Measurements from ENCODE around the gene TMEM219. TPM values are rescaled to one million over a fixed set of nuclear protein-coding genes. Genes with fewer than 3 reads are reported as not detected.

TMEM219 gene
- total and polyA plus RNA-seq, 9 of the 15 experiments (the other 6 are each of a cell fraction or from before 2014, with no cell fraction given) = 35.3 to 62.8 (median 55.5) TPM

DNA sequence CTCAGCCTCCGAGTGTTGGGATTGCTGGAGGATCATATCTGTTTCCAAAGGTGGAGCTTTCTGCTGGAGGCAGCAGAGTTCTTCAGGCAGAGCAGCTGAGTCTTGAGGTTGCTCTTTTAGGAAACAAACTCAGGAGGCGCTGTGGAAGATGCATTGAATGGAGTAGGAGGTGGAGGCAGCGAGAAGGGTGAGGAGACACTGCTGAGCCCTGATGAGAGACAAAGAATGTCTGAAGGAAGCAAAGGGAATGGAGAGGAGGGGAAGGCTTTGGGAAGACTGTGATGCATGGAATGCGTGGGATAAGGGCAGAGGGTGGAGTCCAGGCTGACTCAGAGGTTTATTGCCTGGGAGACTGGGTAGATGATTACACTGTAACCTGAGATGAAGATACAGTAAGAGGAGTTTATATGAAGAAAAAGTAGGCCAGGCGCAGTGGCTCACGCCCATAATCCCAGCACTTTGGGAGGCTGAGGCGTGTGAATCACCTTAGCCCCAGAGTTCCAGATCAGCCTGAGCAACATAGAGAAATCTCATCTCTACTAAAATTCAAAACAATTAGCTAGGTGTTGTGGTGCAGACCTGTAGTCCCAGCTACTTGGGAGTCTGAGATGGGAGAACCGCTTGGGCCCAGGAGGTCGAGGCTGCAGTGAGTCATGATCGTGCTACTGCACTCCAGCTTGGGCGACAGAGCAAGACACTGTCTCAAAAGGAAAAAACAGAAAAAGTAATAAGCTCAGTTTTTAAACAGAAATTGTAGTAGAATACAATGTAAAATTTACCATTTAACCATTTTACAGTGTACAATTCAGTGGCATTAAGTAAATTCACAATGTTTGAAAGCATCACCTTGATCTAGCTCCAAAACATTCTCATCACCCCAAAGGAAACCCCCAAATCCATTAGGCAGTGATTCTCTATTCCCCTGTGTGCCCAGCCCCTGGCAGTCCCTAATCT lies 17.8 kb upstream of the TMEM219 start (continued):
- TF ChIP-seq, protein P1, sequence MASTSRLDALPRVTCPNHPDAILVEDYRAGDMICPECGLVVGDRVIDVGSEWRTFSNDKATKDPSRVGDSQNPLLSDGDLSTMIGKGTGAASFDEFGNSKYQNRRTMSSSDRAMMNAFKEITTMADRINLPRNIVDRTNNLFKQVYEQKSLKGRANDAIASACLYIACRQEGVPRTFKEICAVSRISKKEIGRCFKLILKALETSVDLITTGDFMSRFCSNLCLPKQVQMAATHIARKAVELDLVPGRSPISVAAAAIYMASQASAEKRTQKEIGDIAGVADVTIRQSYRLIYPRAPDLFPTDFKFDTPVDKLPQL (IDR thresholded peaks at IDR 0.05; ENCODE audit: extremely low read depth, insufficient read length) = no peak
- TF ChIP-seq SNIP1 (IDR thresholded peaks at IDR 0.05; ENCODE audit: low read depth) (no peak), HIVEP1 (CRISPR knock-in tag; IDR thresholded peaks at IDR 0.05) (no peak), NCOA1 (IDR thresholded peaks at IDR 0.05; ENCODE audit: low read depth) (0 out of 2 replicates have a peak, but pooled peaks have one; percentile 15), RNF2 (IDR thresholded peaks at IDR 0.05) (0 out of 2 replicates have a peak, but pooled peaks have one; percentile 12), ZNF696 (CRISPR knock-in tag; conservative IDR thresholded peaks at IDR 0.05) (no peak), EWSR1 (IDR thresholded peaks at IDR 0.05; ENCODE audit: borderline replicate concordance, low read depth, partially characterized antibody) (no peak), POLR2H (tag; IDR thresholded peaks at IDR 0.05; ENCODE audit: low read depth) (no peak)
- TF ChIP-seq, protein P2, sequence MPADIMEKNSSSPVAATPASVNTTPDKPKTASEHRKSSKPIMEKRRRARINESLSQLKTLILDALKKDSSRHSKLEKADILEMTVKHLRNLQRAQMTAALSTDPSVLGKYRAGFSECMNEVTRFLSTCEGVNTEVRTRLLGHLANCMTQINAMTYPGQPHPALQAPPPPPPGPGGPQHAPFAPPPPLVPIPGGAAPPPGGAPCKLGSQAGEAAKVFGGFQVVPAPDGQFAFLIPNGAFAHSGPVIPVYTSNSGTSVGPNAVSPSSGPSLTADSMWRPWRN (IDR thresholded peaks at IDR 0.05; ENCODE audit: low read depth) = no peak; the same call in 1 of the 2 replicates
- TF ChIP-seq, protein P3, sequence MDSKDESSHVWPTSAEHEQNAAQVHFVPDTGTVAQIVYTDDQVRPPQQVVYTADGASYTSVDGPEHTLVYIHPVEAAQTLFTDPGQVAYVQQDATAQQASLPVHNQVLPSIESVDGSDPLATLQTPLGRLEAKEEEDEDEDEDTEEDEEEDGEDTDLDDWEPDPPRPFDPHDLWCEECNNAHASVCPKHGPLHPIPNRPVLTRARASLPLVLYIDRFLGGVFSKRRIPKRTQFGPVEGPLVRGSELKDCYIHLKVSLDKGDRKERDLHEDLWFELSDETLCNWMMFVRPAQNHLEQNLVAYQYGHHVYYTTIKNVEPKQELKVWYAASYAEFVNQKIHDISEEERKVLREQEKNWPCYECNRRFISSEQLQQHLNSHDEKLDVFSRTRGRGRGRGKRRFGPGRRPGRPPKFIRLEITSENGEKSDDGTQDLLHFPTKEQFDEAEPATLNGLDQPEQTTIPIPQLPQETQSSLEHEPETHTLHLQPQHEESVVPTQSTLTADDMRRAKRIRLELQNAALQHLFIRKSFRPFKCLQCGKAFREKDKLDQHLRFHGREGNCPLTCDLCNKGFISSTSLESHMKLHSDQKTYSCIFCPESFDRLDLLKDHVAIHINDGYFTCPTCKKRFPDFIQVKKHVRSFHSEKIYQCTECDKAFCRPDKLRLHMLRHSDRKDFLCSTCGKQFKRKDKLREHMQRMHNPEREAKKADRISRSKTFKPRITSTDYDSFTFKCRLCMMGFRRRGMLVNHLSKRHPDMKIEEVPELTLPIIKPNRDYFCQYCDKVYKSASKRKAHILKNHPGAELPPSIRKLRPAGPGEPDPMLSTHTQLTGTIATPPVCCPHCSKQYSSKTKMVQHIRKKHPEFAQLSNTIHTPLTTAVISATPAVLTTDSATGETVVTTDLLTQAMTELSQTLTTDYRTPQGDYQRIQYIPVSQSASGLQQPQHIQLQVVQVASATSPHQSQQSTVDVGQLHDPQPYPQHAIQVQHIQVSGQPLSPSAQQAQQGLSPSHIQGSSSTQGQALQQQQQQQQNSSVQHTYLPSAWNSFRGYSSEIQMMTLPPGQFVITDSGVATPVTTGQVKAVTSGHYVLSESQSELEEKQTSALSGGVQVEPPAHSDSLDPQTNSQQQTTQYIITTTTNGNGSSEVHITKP (IDR thresholded peaks at IDR 0.05; ENCODE audit: partially characterized antibody) = no peak
- TF ChIP-seq, protein P4, sequence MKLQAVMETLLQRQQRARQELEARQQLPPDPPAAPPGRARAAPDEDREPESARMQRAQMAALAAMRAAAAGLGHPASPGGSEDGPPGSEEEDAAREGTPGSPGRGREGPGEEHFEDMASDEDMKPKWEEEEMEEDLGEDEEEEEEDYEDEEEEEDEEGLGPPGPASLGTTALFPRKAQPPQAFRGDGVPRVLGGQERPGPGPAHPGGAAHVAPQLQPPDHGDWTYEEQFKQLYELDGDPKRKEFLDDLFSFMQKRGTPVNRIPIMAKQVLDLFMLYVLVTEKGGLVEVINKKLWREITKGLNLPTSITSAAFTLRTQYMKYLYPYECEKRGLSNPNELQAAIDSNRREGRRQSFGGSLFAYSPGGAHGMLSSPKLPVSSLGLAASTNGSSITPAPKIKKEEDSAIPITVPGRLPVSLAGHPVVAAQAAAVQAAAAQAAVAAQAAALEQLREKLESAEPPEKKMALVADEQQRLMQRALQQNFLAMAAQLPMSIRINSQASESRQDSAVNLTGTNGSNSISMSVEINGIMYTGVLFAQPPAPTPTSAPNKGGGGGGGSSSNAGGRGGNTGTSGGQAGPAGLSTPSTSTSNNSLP (IDR thresholded peaks at IDR 0.05; ENCODE audit: borderline replicate concordance, low read depth, low read length) = peak; percentile 83; the same call in 1 of the 2 replicates
- TF ChIP-seq, protein P5, sequence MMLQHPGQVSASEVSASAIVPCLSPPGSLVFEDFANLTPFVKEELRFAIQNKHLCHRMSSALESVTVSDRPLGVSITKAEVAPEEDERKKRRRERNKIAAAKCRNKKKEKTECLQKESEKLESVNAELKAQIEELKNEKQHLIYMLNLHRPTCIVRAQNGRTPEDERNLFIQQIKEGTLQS (IDR thresholded peaks at IDR 0.05) = peak; percentile 84
- TF ChIP-seq, protein P5 (CRISPR knock-in tag; conservative IDR thresholded peaks at IDR 0.05) = 0 out of 2 replicates have a peak, but pooled peaks have one; percentile 43
